Limb (tissue), 2 donors: ENCODE measurements around the gene SCGB1C1.
"Not testable (repeated sequence)": the region's sequence is repeated elsewhere in the genome, so short reads cannot be mapped to it uniquely, and the experiment has no call there.

Experiments used
- DNase-seq, 2 donors: peaks; one replicate each; pipeline ENCODE4 v3.0.0-alpha.2; 2016; ENCODE audit errors: extremely low spot score in 2 of 2

The SCGB1C1 gene

GRCh38 chr11:218815-219593 lies 26.1 kb downstream of the SCGB1C1 start:
- DNase-seq = no peak

DNA sequence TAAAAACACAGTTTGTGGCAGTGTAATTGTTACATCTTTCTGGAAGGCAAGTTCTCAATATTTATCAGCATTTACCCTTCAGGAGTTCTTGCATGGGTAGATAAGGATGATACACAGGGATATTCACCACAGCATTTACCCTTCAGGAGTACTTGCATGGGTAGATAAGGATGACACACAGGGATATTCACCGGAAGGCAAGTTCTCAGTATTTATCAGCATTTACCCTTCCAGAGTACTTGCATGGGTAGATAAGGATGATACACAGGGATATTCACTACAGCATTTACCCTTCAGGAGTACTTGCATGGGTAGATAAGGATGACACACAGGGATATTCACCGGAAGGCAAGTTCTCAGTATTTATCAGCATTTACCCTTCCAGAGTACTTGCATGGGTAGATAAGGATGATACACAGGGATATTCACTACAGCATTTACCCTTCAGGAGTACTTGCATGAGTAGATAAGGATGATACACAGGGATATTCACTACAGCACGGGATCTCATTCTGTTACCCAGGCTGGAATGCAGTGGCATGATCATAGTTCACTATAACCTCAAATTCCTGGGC lies 27.9 kb downstream of the SCGB1C1 start:
- not testable (repeated sequence) for DNase-seq

GRCh38 chr11:221539-221938 lies 28.7 kb downstream of the SCGB1C1 start:
- no peak for DNase-seq

GRCh38 chr11:221998-222789 lies 29.3 kb downstream of the SCGB1C1 start:
- DNase-seq = no peak

DNA sequence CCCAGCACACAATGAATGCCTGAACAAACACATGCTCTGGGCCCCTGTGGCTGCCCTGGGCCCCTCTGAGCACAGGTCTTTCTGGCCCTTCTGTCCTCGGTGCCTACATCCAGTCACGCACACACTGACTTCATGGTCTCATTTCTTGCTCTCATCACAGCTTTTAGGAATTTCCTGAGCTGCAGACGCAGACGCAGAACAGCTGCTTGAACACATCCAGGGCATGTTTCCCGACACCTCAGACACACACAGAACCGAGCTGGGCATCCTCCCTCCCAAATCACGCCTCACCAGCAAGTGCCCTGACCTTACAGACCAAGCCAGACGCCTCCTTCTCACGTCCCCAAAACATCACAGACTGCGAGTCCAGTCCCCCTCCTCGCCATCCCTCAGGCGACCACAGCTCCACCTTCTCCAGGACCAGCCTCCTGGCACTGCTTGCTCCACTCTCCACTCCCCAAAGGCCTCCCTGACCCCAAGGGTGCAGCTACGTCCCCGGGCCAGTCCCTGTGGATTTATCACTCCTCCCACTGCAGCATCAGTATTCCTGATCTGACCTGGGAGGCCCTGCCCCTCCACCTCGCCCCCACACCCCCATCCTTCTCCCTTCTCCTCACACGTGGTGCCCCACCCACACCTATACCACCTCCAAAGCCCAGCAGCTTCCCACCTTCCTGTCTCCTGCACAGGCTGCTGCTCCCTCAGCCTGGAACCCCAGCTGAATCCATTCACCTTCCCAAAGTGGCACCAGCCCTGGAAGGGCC lies 30.3 kb downstream of the SCGB1C1 start:
- DNase-seq = no peak

DNA sequence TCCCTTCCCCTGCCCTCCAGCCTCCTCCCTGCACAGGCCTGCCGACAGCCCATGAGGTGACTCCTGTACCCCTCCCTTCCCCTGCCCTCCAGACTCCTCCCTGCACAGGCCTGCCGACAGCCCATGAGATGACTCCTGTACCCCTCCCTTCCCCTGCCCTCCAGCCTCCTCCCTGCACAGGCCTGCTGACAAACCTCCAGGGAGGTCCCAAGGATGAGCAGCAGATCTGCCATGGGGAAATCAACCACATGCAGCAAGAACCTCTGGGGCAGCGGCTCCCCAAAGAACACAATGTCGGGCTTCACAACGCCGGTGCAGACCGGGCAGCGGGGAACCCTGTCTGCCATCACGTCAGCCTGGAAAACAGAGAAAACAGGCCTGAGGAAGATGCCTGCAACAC lies 31.0 kb downstream of the SCGB1C1 start:
- no peak for DNase-seq

DNA sequence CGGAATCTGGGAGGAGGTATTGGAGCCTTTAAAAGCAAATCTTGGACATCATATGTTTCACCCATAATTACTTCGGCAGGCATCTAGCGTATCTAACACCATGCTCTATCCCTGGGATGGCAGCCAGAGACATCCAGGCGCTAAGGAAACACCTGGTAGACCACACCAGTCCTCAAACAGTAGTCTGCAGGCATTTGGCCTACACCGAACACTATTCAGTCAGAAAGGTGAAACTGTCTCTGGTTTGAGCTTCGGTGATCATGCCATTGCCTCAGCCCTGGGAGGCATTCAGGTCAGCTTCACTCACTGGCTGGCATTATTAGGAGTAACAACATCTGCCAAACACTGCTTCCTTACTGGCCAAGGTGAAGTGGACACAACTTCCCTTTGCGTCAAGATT lies 31.5 kb downstream of the SCGB1C1 start:
- no peak for DNase-seq

GRCh38 chr11:225734-226453 lies 33.0 kb downstream of the SCGB1C1 start:
- no peak for DNase-seq

DNA sequence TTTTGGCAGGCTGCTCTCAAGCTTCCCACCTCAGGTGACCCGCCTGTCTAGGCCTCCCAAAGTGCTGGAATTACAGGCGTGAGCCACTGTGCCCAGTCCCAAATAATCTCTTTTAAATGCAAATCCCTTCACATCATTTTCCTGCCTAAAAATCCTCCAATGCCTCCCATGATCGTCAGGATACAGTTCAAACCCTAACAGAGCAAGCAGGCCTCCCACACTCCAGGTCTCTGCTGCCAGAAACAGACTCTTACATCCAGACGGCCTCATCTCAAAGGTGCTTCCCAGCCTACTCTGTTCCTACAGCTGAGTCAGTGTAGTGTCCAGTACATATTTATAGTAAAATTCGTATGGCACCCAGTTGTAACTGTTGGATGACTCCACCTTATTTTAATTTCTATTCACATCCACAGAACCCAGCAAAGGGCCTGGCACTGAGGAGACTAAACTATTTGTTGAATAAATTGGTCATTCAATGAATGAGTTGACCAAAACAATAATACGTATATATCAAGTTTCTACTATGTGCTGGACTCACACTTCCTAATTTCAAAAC lies 35.0 kb downstream of the SCGB1C1 start:
- no peak for DNase-seq

GRCh38 chr11:230431-230830 lies 37.6 kb downstream of the SCGB1C1 start:
- no peak for DNase-seq

GRCh38 chr11:232783-233565 lies 40.1 kb downstream of the SCGB1C1 start:
- DNase-seq = no peak

DNA sequence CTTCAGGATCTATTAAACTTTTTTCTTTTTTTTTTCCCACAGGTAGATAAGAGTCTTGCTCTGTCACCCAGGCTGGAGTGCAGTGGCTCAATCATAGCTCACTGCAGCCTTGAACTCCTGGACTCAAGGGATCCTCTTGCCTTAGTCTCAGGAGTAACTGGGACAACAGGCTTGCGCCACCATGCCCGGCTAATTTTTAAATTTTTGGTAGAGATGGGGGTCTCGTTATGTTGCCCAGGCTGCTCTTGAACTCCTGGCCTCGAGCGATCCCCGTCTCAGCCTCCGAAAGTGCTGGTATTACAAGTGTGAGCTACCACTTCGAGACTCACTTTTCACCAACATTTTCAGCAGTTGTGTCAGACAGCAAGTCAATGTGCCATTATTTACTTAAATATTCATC lies 42.3 kb downstream of the SCGB1C1 start:
- DNase-seq = no peak

GRCh38 chr11:235609-235996 lies 42.7 kb downstream of the SCGB1C1 start:
- DNase-seq = no peak

DNA sequence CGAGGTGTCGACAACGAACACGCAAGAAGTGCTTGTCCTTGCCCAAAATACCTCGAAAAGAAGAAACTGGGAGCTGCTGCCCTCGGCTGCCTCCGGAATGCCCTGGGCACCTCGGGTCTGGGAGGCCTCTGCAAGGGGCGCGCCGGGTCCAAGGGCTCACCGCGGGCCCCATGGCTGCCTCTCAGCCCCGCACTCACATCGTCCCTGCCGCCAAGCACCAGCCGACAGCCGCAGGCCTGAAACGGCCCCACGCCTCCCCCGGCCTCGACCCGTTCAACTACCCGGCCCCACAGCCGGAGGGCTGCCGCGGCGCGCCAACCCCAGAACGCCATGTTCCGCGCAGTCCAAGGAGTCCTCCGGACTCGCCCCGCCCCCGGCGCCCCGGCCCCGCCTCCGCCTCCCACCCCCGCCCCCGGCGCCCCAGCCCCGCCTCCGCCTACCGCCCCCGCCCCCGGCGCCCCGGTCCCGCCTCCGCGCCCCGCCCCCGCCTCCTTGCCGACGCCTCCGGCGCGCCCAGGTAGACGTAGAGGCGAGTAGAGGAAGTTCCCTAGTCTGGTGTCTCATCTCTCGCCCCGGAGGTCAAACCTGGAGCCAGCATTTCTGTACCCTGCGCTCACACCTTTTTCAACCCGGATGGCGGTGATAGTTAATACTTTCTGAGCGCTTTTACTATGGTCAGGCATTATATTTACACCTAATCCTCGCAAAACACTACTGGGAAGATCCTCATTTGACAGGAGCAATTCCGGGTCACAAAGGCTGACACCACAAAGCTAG lies 43.3 kb downstream of the SCGB1C1 start, which contains the start of gene SIRT3:
SIRT3 (minus strand) TSS at position 346 of the 777 bp plus-strand sequence; CDS start at position 332, 14 bp downstream.
- DNase-seq = peak; percentile 90 to 94

DNA sequence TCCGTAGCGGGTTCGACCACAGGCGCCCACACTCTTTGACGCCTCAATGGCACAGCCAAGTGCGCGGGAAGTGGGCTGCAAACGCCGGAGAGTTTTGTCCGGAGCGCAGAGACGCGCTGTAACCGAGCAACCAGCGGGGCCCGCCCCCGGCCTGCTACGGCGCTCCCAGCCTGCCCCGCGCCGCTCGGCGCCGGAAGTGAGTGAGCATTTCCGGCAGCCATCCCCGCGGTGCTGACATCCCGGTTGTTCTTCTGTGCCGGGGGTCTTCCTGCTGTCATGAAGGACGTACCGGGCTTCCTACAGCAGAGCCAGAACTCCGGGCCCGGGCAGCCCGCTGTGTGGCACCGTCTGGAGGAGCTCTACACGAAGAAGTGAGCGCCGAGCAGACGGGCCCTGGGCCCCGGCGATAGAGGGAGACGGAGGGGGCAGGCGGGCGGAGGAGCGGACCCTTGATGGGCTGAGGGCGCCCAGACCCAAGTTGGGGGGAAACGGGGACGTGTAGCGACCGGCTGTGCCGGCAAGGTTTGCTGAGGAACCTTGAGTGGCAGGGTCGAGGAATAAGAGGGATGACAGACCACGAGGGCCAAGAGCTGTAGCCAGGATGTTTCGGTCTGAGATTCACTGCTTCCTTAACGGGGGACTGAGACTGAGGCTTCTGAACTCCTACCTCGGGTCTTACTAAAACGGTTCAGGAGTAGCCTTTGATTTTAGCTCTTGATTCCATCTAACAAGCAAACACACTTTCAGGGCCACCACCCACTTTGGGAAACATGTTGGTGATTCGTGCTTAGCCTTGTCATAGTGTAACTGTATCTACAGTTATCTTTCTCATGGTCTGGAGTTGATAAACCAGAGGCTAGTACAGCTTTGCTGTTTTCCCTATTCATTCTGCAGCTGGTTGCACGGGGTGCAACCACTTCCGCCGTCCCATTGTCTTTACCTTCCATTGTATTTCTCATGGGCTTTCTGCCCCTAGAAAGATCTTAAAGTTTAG lies 44.2 kb downstream of the SCGB1C1 start, which contains the start of gene PSMD13:
PSMD13 (plus strand) TSS at position 203 of the 994 bp plus-strand sequence; CDS start at position 277, 74 bp downstream.
- DNase-seq = peak; percentile 91 to 92

- not testable (repeated sequence) for DNase-seq
Observed at GRCh38 chr11:238346-238745, 45.5 kb downstream of the SCGB1C1 start.

- DNase-seq = no peak
Observed at GRCh38 chr11:240315-240714, 47.4 kb downstream of the SCGB1C1 start.

- no peak for DNase-seq
Observed at GRCh38 chr11:241634-242033, 48.8 kb downstream of the SCGB1C1 start.
